Neutrophil (primary cell): ENCODE measurements around the gene GPR39.
"Not testable (repeated sequence)": the region's sequence is repeated elsewhere in the genome, so short reads cannot be mapped to it uniquely, and the experiment has no call there.

Experiments
- H3K27ac ChIP-seq: fragments of 200-600 bp; sonication (generic); 2 replicates; pipeline ENCODE4 v1.5.1; 2016; ENCODE audit warnings: mild to moderate bottlenecking, moderate library complexity
- H3K27me3 ChIP-seq: fragments of 200-600 bp; sonication (generic); 2 replicates; pipeline ENCODE4 v1.6.0; 2016; ENCODE audit warnings: mild to moderate bottlenecking
- H3K36me3 ChIP-seq: fragments of 200-600 bp; sonication (generic); 2 replicates; pipeline ENCODE4 v1.5.1; 2017
- H3K4me1 ChIP-seq, 2 experiments: fragments of 200-600 bp in 1 of 2; sonication (generic) in 1 of 2; 1 replicate in 1 of 2; 2 replicates in 1 of 2; pipeline versions ENCODE4 v1.5.1 to v1.6.1; 2013 to 2016; ENCODE audit warnings: low read depth in 1 of 2, low read length in 1 of 2, mild to moderate bottlenecking in 1 of 2, moderate library complexity in 1 of 2; ENCODE audit not compliant: control insufficient read depth in 1 of 2, insufficient read depth in 1 of 2
- H3K4me3 ChIP-seq, 2 experiments: fragments of 200-600 bp in 1 of 2; sonication (generic) in 1 of 2; 1 replicate in 1 of 2; 2 replicates in 1 of 2; pipeline ENCODE4 v1.5.1; 2013 to 2016; ENCODE audit warnings: low read depth in 1 of 2, low read length in 1 of 2, mild to moderate bottlenecking in 1 of 2, moderate library complexity in 1 of 2
- H3K9me3 ChIP-seq: fragments of 200-600 bp; sonication (generic); 2 replicates; pipeline ENCODE4 v1.5.1; 2016
- CTCF ChIP-seq: fragments of 200-600 bp; sonication (generic); IDR thresholded peaks from 2 replicates; pipeline ENCODE4 v1.5.1; 2016; ENCODE audit warnings: antibody characterized with exemption

GPR39 gene

DNA sequence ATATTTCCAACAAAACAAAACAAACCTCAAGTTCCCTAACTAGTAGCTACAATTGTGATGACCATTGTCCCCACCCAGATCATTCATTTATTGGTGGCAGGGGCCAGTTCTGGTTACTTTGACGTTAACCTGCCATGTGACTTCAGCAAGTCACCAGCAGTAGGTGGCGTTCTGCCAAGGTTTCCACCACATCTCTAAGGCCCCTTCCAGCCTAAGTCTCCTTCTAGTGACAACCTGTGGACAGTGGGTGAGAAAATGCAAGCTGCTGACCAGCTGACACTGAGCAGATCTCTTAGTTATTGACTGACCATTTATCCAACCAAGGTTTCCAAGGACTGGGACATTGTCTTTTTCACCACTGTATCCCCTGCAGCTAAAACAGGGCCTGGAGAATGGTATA is 98.4 kb downstream of the GPR39 start:
- Histone ChIP-seq H3K27me3 (no peaks in the 10 kb centered on the region), H3K4me1 (no peaks in the 10 kb centered on the region), H3K36me3 (no peaks in the 10 kb centered on the region), H3K9me3 (no peaks in the 10 kb centered on the region), H3K4me3 (no peak overlapping the region), H3K27ac (no peak overlapping the region)
- TF ChIP-seq CTCF = no peak

DNA sequence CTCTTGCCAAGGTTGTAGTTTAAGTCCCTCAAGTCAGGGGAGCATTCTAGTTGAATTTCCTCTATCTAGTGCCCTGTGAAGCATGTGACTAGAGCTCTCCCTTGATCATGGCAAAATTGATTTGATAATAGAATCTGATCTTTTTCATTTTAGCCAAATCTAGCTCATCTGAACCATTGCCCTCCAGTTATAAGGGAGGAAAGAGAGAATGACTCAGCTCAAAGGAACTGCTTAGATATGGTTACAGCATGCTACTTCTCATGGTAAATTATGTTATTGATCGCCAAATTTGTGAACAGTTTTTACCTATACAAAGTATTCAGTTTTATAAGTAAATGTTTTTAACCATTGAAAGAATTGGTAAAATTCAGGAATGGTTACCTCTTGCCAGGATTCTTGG is 100.8 kb downstream of the GPR39 start:
- Histone ChIP-seq H3K27me3 (no peaks in the 10 kb centered on the region), H3K9me3 (no peaks in the 10 kb centered on the region), H3K4me1 (no peaks in the 10 kb centered on the region), H3K4me3 (no peak overlapping the region), H3K36me3 (no peaks in the 10 kb centered on the region), H3K27ac (no peak overlapping the region)
- TF ChIP-seq CTCF = no peak

DNA sequence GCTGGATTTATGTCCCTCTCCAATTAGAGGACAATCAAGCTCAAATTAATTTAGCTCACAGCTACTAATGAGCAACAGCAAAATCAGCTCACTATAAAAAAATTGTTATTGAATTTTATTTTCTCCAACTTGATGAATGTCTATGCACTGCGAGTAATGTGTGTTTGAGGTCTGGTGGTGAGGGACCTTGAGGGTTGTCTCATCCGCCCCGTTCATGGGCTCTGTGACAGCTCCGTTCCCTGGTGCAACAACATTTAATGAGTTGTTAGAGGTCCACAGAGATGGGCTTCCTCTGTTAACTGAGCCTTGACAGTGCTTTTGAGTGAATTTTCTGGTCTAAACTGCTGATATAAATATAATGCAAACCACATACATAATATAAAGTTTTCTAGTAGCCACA is 101.7 kb downstream of the GPR39 start:
- H3K27me3 ChIP-seq = no peaks in the 10 kb centered on the region
- no peak overlapping the region for H3K4me3 ChIP-seq
- no peaks in the 10 kb centered on the region for H3K4me1 ChIP-seq
- no peaks in the 10 kb centered on the region for H3K9me3 ChIP-seq
- H3K27ac ChIP-seq = no peak overlapping the region
- no peaks in the 10 kb centered on the region for H3K36me3 ChIP-seq
- no peak for TF ChIP-seq CTCF

DNA sequence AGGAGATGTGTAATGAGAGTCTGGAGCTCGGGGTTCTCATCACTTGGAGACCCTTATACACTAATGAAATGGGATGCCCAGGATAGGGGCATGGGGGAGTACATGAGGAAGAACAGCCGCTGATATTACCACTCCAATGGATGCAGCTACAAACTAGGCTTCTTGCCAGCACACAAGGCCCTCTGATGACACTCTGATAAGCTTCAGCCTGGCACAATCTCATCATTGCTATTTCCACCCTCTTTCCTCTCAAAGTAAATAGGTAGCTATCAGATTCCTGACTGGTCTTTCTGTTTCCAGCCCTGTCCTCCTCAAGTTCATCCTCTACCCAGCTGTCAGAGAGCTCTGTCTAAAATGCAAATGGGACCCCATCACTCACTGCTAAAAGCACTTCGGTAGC is 103.0 kb downstream of the GPR39 start:
- no peak for TF ChIP-seq CTCF
- H3K4me1 ChIP-seq = no peaks in the 10 kb centered on the region
- no peaks in the 10 kb centered on the region for H3K27me3 ChIP-seq
- no peak overlapping the region for H3K27ac ChIP-seq
- no peak overlapping the region for H3K4me3 ChIP-seq
- no peaks in the 10 kb centered on the region for H3K36me3 ChIP-seq
- H3K9me3 ChIP-seq = no peaks in the 10 kb centered on the region

- Histone ChIP-seq H3K4me3 (no peak overlapping the region), H3K9me3 (no peaks in the 10 kb centered on the region), H3K27me3 (no peaks in the 10 kb centered on the region), H3K27ac (no peak overlapping the region), H3K36me3 (no peaks in the 10 kb centered on the region), H3K4me1 (no peaks in the 10 kb centered on the region)
- no peak for TF ChIP-seq CTCF
Observed at GRCh38 chr2:132521341-132521740, 104.7 kb downstream of the GPR39 start.

GRCh38 chr2:132522901-132523300 is 106.3 kb downstream of the GPR39 start:
- no peak for TF ChIP-seq CTCF
- H3K27me3 ChIP-seq = no peaks in the 10 kb centered on the region
- no peaks in the 10 kb centered on the region for H3K36me3 ChIP-seq

GRCh38 chr2:132537061-132537460 is 120.5 kb downstream of the GPR39 start:
- H3K27me3 ChIP-seq, H3K9me3 ChIP-seq, H3K4me3 ChIP-seq, H3K4me1 ChIP-seq, H3K27ac ChIP-seq, H3K36me3 ChIP-seq: not testable (repeated sequence)

More at GRCh38 chr2:132522901-132523300, 106.3 kb downstream of the GPR39 start:
- H3K9me3 ChIP-seq = no peaks in the 10 kb centered on the region
- no peaks in the 10 kb centered on the region for H3K4me1 ChIP-seq
- H3K27ac ChIP-seq = no peak overlapping the region
- no peak overlapping the region for H3K4me3 ChIP-seq
